ENCODE measurements around the gene NFATC2. TPM values are rescaled to one million over a fixed set of nuclear protein-coding genes. Genes with fewer than 3 reads are reported as not detected.

NFATC2 gene
- total and polyA plus RNA-seq, 12 donors = 0.43 to 5.7 (median 3.3) TPM

DNA sequence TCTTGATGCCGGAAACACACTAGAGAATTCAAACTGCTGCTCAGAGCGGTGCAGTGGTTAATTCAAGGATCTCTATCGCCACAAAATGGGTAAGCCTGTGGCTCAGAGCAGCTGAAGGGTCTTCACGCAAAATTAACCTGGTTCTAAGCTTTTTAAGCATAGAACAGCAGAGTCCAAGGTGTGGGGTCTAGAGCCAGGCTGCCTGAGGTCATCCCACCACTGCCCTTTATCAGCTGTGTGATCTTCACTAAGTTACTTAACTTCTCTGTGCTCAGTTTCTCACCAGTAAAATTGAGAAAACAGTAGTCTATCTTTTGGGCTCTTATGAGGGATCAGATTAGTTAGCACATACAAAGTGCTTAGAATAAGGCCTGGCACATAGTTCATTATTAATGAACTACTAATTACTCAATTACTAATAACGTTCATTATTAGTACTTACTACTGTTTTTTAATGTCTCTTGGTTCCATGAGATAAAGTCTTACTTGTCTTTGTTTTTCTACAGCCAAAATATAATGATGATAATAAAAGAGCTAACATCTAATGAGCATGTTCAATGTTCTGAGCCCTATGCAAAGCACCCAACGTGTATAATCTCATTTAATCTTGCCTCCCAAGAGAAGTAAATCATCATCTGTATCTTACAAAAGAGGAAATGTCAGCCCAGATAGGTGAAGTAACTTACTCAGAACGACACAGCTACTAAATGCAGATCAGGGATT, 92.9 kb downstream of the NFATC2 start:
- TF ChIP-seq, protein P1, sequence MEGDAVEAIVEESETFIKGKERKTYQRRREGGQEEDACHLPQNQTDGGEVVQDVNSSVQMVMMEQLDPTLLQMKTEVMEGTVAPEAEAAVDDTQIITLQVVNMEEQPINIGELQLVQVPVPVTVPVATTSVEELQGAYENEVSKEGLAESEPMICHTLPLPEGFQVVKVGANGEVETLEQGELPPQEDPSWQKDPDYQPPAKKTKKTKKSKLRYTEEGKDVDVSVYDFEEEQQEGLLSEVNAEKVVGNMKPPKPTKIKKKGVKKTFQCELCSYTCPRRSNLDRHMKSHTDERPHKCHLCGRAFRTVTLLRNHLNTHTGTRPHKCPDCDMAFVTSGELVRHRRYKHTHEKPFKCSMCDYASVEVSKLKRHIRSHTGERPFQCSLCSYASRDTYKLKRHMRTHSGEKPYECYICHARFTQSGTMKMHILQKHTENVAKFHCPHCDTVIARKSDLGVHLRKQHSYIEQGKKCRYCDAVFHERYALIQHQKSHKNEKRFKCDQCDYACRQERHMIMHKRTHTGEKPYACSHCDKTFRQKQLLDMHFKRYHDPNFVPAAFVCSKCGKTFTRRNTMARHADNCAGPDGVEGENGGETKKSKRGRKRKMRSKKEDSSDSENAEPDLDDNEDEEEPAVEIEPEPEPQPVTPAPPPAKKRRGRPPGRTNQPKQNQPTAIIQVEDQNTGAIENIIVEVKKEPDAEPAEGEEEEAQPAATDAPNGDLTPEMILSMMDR (IDR thresholded peaks at IDR 0.05) = no peak
- intact Hi-C loops (cut with DNase I) = loop anchor here in 4 of 10 donors (5.0 to 10.0 kb wide), 4 partner anchors 93 to 123 kb away; partner anchors contain the start of gene NFATC2 (in 1 of the 4)
- WGBS, 2 donors = 73 to 76% methylated on average over 7 of the region's 7 CpGs
- Histone ChIP-seq H3K36me3 (peaks cover 0 to 25% (median 0%) of the 10 kb centered on the region in 9 donors), H3K27ac (peak overlapping the region; percentile 20 to 84 (median 70)), H3K4me1 (peaks cover 13 to 57% (median 34%) of the 10 kb centered on the region in 9 donors), H3K4me3 (peak overlapping the region in 1 of 10 donors; percentile 2), H3K27me3 (no peaks in the 10 kb centered on the region), H3K9me3 (no peaks in the 10 kb centered on the region)
- DNase-seq (no peak), ATAC-seq (no peak)

DNA sequence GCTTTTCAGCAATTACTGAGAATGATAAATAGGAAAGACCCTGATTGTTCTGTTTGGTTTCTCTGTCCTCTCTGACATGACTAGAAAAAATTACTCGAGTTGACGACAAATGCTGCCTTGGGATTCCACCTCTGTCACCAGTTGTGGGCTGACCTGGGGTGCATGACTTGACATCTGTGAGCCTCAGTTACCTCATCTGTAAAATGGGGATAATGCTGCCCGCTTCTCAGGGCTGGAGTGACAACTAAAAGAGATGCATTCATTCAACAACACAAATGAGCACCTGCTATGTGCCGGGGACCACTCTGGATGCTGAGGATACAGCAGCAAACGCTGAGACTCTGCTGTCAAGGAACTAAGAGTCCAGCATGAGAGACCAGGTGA, 94.8 kb downstream of the NFATC2 start:
- DNase-seq (no peak), ATAC-seq (no peak)
- intact Hi-C loops (cut with DNase I) = loop anchor here in 4 of 10 donors (5.0 to 10.0 kb wide), 4 partner anchors 95 to 125 kb away; partner anchors contain the start of gene NFATC2 (in 1 of the 4)
- Histone ChIP-seq H3K27ac (peak overlapping the region in 5 of 10 donors; percentile 44 to 82 (median 73)), H3K27me3 (no peaks in the 10 kb centered on the region), H3K4me3 (no peak overlapping the region), H3K4me1 (peaks cover 13 to 57% (median 34%) of the 10 kb centered on the region in 9 donors), H3K9me3 (no peaks in the 10 kb centered on the region), H3K36me3 (peaks cover 0 to 6% (median 0%) of the 10 kb centered on the region in 9 donors)
- TF ChIP-seq, protein P1 (IDR thresholded peaks at IDR 0.05) = no peak
- WGBS, 2 donors = 79 to 82% methylated on average over 5 of the region's 5 CpGs

DNA sequence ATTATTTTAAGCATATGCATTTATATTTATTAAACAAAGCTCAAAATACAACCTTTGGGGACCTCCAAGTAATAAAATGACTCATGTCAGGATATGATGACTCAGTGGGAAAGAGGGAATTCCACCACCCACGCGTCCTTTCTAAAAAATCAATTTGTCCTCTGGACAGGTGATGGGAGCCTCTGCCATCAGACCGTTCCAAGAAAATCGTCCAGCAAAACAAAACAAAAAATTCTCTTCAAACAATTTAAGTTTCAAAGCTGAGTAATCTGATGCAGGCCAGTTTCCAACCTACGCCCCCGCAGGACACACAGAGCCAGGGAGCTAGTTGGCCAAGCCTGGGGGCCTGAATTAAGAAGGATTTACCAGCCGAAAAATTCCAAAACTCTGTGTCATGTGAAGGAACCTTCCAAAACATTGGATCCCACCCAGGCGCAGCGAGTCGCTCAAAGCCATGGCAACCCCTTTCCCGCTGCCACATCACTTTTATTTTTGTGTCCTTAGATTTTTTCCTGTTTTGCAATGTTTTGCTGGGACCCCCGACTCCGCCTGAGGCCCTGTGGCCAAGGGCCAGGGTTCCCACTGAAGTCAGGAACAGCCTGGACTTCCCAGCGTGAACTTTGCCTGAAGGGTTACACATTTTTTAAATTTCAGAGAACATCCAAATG, 95.3 kb downstream of the NFATC2 start:
- peak in 6 of 8 donors; percentile 33 to 72 (median 64) for ATAC-seq
- intact Hi-C loops (cut with DNase I) = loop anchor here in 4 of 10 donors (5.0 to 10.0 kb wide), 4 partner anchors 95 to 125 kb away; partner anchors contain the start of gene NFATC2 (in 1 of the 4)
- TF ChIP-seq, protein P1 (IDR thresholded peaks at IDR 0.05) = no peak
- H3K36me3 ChIP-seq = peaks cover 0 to under 1% (median 0%) of the 10 kb centered on the region in 9 donors
- H3K9me3 ChIP-seq = no peaks in the 10 kb centered on the region
- H3K4me3 ChIP-seq = no peak overlapping the region
- DNase-seq = peak in 1 of 2 donors; percentile 66
- H3K27ac ChIP-seq = peak overlapping the region in 3 of 10 donors; percentile 5 to 44 (median 9)
- peaks cover 13 to 57% (median 34%) of the 10 kb centered on the region in 9 donors for H3K4me1 ChIP-seq
- no peaks in the 10 kb centered on the region for H3K27me3 ChIP-seq
- 44 to 51% methylated on average over 14 of the region's 14 CpGs for WGBS, 2 donors

DNA sequence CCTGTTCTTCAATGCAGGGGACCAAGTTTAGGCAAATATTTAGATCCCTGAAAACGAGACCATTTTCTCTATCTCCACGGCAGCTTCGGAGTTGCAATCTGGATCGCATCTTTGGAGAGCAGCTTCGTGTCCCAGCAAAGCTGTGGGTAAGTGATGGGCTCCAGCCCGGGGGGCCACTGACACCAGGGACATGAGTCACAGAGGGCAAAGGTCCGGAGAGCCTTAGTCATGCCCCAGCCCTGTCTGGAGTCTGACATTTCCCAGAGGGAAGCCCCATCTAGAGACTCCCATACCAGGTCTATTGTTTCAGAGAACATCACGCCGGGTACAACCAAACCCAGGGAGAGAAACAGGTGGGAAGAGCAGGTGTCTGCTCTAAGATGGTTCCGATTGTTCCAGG, 95.9 kb downstream of the NFATC2 start:
- intact Hi-C loops (cut with DNase I) = loop anchor here in 4 of 10 donors (5.0 to 10.0 kb wide), 4 partner anchors 96 to 126 kb away; partner anchors contain the start of gene NFATC2 (in 1 of the 4)
- no peaks in the 10 kb centered on the region for H3K9me3 ChIP-seq
- peaks cover 13 to 57% (median 34%) of the 10 kb centered on the region in 9 donors for H3K4me1 ChIP-seq
- DNase-seq (no peak), ATAC-seq (peak in 2 of 8 donors; percentile 44 to 57)
- peaks cover 0 to under 1% (median 0%) of the 10 kb centered on the region in 9 donors for H3K36me3 ChIP-seq
- TF ChIP-seq, protein P1 (IDR thresholded peaks at IDR 0.05) = no peak
- 55 to 61% methylated on average over 10 of the region's 10 CpGs for WGBS, 2 donors
- H3K4me3 ChIP-seq = no peak overlapping the region
- H3K27me3 ChIP-seq = no peaks in the 10 kb centered on the region
- peak overlapping the region in 2 of 10 donors; percentile 5 to 31 for H3K27ac ChIP-seq

Data from heart right ventricle (tissue), 16 donors.